HG03460 (cell line): ENCODE results near the gene GRM1.
"Not testable (repeated sequence)": the region's sequence is repeated elsewhere in the genome, so short reads cannot be mapped to it uniquely, and the experiment has no call there.

ENCODE experiments used
- ATAC-seq: cut with Tn5 transposase; IDR thresholded peaks from one replicate; pipeline ENCODE4 v1.9.1; 2021; ENCODE audit not compliant: unreplicated experiment

Gene GRM1

GRCh38 chr6:146267946-146268345 lies 239.1 kb downstream of the GRM1 start:
- ATAC-seq, result no peak

DNA sequence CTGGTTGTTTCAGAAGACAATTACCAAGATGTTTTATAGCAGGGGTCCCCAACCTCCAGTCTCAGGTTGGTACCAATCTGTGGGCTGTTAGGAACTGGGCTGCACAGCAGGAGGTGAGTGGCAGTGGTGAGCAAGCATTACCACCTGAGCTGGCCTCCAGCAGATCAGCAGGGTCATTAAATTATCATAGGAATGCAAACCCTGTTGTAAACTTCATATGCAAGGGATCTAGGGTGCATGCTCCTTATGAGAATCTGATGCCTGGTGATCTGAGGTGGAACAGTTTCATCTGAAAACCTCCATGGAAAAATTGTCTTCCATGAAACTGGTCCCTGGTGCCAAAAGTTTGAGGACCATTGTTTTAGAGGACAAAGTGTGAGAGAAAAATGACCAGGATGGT lies 240.6 kb downstream of the GRM1 start:
- no peak for ATAC-seq

DNA sequence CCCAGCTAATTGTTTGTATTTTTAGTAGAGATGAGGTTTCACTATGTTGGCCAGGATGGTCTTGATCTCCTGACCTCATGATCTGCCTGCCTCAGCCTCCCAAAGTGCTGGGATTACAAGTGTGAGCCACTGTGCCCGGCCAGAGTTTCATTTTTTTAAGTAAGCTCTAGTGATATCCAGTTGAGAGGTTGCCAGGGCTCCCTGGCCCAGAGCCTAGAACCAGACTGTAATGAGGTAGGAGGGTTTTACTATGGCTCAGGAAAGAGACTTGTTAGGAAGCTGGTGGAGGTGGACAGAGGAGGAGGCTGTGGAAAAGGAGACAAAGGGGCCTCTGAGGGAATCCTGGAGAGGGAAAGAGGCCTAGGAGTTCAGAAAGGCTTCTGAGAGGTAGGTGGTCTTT lies 242.3 kb downstream of the GRM1 start:
- ATAC-seq, result not testable (repeated sequence)

- no peak for ATAC-seq
Measured at GRCh38 chr6:146273490-146273889, 244.6 kb downstream of the GRM1 start.

DNA sequence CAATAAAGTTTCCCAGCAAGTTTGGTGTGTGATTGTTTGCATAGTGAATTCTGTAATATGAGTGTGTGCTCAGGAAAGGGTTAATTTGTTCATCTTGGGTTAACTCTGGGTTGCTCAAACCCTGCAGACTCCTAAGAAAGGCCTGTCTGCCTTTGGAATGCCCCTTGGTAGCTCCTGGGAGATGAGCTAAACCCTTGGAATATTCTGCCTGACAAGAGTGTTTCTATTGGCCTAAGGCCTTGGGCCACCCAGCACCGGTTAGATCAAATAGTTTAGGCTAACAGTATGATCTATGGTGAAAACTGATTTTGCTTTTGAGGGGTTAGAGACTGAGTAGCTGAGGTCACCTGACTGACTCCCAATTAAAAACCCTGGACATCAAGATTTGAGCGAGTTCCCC lies 248.3 kb downstream of the GRM1 start:
- ATAC-seq, result no peak

- ATAC-seq, result no peak
Measured at GRCh38 chr6:146281651-146282362, 252.9 kb downstream of the GRM1 start.

DNA sequence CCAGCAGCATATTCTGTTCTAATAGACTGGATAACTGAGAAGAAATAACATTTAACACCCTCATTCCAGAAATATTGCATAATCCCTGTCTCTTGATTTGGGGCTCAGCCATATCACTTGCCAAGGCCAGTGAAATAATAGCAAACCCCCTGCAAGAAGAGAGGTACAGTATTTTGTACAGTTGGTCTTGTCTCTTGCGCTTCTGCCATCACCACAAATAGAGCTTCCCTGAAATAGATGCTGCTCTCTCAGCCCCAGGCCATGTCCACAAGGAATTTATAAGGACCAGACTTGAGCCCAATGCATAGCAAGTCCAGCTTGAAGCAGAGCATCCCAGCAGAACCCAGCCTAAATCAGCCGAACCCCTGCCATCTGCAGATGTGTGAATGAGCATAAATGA lies 254.0 kb downstream of the GRM1 start:
- no peak for ATAC-seq

- ATAC-seq, result no peak
Measured at GRCh38 chr6:146284311-146284710, 255.4 kb downstream of the GRM1 start.

- ATAC-seq, result no peak
Measured at GRCh38 chr6:146286961-146287360, 258.1 kb downstream of the GRM1 start.

DNA sequence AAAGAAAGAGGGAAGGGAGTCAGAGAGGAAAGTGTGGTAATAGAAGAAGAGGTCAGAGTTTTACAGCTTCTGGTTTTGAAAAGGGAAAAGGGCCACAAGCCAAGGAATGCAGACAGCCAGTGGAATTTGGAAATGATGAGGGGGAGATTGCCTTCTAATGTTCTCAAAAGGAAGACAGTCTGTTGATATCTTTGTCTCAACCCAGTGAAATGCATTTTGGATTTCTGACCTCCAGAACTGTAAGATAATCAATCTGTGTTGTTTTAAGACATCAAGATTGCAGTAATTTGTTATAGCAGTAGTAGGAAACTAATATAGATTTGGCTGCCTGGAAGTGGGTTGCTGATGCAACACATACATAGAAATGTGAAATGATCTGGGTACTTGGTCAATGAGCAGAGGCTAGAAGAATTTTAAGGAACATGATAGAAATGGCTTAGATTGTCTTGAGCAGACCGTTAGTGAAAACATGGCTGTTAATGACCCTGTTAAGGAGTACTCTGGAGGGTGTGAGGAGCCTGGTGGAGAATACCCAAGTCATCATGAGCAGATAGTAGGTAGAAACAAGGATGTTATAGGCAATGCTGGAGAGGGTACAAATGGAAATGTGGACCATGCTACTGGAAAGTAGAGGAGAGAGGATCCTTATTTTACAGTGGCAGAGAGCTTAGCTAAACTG lies 259.0 kb downstream of the GRM1 start:
- no peak for ATAC-seq

GRCh38 chr6:146289816-146290588 lies 261.1 kb downstream of the GRM1 start:
- no peak for ATAC-seq

- ATAC-seq, result no peak
Measured at GRCh38 chr6:146290589-146290901, 261.7 kb downstream of the GRM1 start.

DNA sequence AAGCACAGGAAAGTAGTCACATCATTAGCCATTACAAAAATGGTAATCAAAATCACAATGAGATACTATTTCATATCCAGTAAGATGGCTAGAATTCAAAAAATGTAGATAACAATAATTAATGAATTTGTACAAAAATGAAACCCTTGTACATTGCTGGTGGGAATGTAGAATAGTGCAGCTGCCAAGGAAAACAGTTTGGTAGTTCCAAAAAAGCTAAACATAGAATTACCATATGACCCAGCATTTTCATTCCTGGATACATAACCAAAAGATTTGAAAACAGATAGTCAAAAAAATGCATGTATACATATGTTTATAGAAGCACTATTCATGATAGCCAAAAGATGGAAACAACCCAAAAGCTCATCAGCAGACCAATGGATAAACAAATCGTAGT lies 263.6 kb downstream of the GRM1 start:
- ATAC-seq, result no peak

DNA sequence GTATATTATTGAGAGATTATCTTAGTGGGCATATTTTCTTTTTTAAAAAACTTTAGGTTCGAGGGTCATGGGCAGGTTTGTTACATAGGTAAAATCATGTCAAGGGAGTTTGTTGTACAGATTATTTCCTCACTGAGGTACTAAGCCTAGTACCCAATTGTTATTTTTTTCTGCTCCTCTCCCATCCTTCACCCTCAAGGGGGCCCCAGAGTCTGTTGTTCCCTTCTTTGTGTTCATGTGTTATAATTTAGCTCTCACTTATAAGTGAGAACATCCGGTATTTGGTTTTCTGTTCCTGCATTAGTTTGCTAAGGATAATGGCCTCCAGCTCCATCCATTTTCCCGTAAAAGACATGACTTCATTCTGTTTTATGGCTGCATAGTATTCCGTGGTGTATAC lies 266.8 kb downstream of the GRM1 start:
- no peak for ATAC-seq

DNA sequence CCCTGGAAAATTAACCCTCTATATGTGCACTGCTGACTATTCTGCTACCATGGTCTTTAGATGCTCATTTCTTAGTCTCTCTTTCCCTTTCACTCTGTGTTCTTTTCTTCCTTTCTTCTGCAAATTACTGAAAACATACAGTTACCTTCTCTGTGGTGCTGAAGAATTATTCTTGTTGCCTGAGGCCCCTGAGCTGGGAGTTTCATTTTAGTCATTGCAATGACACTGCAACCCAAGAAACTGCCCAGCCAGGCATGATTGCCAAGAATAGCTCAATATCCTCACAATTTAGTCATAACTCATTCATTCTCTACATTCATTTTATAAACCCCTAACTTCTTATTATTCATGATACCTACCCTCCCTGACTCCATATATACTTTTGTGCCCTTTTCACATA lies 269.0 kb downstream of the GRM1 start:
- ATAC-seq, result no peak

- no peak for ATAC-seq
Measured at GRCh38 chr6:146300521-146300920, 271.7 kb downstream of the GRM1 start.

- no peak for ATAC-seq
Measured at GRCh38 chr6:146301764-146302163, 272.9 kb downstream of the GRM1 start.

DNA sequence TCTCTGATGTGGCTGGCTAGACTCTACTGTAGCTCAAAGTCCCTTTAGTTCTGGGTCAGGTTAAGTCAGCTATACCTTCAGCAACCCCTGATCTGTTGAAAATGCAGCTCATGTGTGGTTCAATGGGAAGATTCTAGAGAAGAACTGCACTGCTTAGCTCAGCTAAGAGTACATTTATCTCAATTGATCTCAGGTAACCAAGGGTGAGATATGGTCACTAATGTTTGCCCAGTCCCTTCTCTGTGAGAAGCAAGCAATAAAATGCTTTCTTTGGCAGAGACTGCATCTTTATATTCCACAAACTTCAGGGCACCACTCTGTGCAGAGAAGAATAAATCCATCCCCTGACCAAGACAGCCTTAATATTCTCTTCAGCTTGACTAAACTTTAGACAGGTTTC lies 274.1 kb downstream of the GRM1 start:
- ATAC-seq, result no peak

DNA sequence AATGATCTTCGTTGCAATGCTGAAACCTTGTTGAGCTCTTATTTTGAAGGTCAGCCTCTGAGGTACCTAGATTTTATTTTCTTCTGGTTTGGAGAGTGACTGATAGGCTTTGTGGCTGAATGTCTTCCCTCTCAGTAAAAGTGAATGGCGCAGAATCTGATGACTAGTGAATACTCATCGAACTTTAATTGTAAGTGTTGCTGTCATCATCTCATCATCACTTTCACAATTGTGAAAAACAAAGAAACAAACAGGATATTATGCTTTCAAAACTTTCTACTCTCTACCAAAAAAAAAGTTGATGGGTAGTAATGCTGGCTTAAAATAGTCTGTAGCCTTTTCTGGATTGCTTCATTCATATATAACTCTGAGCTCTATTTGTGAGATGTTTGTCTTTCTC lies 275.3 kb downstream of the GRM1 start:
- ATAC-seq, result no peak

DNA sequence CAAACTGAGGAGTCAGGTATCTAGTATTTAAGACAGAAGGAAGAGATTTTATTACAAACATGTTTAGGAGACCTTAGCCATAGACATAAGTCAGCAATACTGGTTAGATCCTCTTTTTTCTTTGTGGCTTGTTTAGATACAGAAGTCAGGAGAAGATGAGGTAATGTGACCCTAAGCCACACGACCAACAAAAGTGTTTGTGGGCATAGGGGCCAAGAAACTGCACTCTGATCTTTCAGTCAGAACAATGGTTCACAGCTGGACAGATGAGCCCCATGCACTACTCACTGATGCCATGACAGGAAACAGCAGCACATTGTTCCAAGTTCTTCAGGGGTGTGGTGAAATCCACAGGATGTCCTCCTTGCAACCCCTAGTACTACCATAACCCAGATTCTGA lies 276.2 kb downstream of the GRM1 start:
- ATAC-seq, result no peak

- ATAC-seq, result no peak
Measured at GRCh38 chr6:146305951-146306350, 277.1 kb downstream of the GRM1 start.

GRCh38 chr6:146310628-146311027 lies 281.8 kb downstream of the GRM1 start:
- no peak for ATAC-seq
